Measurements from ENCODE around the gene LRCH3. TPM values are rescaled to one million over a fixed set of nuclear protein-coding genes. Genes with fewer than 3 reads are reported as not detected.

Gene LRCH3
- 32.4 and 95.0 TPM in 2 replicates for total RNA-seq (2012; rRNA removed)

DNA sequence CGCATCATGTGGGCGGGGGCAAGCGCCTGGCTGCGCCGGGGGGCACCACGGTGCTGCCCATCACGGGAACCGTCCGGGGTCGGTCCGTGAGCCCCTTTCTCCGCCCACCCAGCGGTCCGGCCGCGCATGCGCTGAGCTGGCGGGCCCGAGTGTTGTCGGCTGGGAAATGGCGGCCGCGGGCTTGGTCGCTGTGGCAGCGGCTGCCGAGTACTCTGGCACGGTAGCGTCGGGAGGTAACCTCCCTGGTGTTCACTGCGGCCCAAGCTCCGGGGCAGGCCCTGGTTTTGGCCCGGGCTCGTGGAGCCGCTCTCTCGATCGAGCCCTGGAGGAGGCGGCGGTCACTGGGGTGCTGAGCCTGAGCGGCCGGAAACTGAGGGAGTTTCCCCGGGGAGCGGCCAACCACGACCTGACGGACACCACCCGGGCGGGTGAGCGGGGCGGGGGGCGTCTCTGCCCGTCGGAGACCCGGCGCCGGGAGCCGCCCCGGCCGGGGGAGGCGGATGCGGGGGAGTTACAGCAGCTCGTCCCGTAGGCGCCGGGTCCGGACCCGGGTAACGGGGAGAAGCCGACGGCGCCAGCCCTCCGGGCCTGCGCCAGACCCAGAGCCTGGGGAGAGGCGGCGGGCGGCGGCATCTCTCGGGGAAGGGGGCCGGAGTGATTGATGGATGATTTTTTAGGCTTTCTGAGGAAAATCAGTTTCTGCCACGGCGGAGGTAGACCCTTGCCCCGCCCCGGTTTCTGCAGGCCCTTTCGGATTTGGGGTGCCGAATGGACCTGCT is at the start of gene LRCH3:
Gene LRCH3 (plus strand): TSS at position 142 of the 779 bp plus-strand sequence. CDS start 25 bp downstream, at position 167.
- Histone ChIP-seq H3K4me1 (ENCODE audit: control insufficient read depth, insufficient read depth, low read length) (peaks cover 31% of the 10 kb centered on the region), H3K9ac (ENCODE audit: low read depth, low read length) (peak within 1 kb of the TSS; percentile 96), H3K4me2 (ENCODE audit: low read length) (peak within 1 kb of the TSS; percentile 81), H3K9me3 (replicated peaks; ENCODE audit: low read length) (no peaks in the 10 kb centered on the region), H3K27me3 (ENCODE audit: control insufficient read depth, insufficient read depth, low read length) (no peaks in the 10 kb centered on the region), H3K36me3 (ENCODE audit: insufficient read depth, low read length) (peaks cover 7% of the 10 kb centered on the region), H3K4me3 (ENCODE audit: low read length) (peak within 1 kb of the TSS; percentile 88)

DNA sequence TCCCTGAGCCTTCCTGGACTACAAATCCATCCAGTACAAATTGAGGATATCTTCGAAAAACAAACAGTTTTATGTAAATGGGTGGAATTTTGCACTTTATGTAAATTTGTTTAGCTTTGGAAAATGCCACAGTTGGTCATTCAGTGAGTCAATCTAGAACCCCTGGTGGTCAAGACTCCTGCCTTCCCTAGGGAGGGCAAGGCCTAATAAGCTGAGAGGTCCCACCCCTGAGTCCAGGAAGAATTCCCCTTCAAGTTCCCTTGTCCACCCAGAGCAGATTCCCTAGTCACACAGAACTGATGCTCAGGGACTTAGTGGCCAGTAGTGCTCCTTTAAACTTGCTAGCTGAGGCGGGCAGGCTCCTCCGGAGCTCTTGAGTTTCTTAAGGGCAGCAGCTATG is 48.3 kb upstream of the LRCH3 start:
- Histone ChIP-seq H3K36me3 (ENCODE audit: insufficient read depth, low read length) (no peaks in the 10 kb centered on the region), H3K4me2 (ENCODE audit: low read length) (no peak overlapping the region), H3K9me3 (replicated peaks; ENCODE audit: low read length) (no peaks in the 10 kb centered on the region), H3K27me3 (ENCODE audit: control insufficient read depth, insufficient read depth, low read length) (no peaks in the 10 kb centered on the region), H3K9ac (ENCODE audit: low read depth, low read length) (no peak overlapping the region), H3K4me3 (ENCODE audit: low read length) (no peak overlapping the region), H3K4me1 (ENCODE audit: control insufficient read depth, insufficient read depth, low read length) (peaks cover under 1% of the 10 kb centered on the region)

DNA sequence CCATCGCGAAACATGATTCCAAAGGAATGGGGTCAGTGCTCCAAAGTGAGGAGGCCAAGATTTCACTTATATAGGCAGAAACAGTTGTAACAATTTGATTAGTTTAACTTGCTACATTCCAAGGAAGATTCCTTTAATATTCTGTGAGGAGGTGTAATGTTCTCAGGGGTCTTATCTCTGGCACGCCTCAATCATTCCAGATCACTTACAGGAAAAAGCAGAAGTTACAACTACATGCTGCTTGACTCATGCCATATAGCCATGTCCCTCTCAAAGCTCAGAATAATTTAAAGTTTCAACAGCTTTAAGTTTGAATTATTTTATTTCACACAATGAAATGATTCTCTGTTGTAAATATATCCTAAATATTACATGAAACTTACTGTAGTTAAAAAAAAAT is 44.8 kb upstream of the LRCH3 start:
- H3K9me3 ChIP-seq (replicated peaks; ENCODE audit: low read length), result no peaks in the 10 kb centered on the region
- no peak overlapping the region for H3K4me2 ChIP-seq (ENCODE audit: low read length)
- no peak overlapping the region for H3K9ac ChIP-seq (ENCODE audit: low read depth, low read length)
- peaks cover 9% of the 10 kb centered on the region for H3K4me1 ChIP-seq (ENCODE audit: control insufficient read depth, insufficient read depth, low read length)
- no peaks in the 10 kb centered on the region for H3K36me3 ChIP-seq (ENCODE audit: insufficient read depth, low read length)
- no peaks in the 10 kb centered on the region for H3K27me3 ChIP-seq (ENCODE audit: control insufficient read depth, insufficient read depth, low read length)
- no peak overlapping the region for H3K4me3 ChIP-seq (ENCODE audit: low read length)

DNA sequence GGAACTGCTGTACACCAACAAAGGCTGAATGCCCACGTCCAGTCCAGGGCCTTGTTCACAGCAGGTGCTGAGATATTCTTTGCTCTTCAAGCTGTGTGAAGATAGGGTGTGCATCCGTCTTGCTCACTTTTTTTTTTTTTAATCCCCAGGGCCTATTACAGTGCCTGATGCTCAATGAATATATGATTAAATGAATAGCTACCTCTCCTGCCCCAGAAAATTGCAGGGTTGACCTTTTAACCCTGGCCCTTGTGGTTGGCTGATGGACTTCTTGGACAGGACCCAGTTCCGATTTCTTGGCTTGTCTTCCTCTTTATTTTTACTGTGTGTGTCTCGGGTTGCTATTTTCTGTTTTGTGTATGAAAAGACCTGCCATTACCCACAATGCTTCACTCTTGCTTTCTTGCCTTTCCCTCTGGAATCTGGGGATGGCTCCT is 44.2 kb upstream of the LRCH3 start:
- Histone ChIP-seq H3K27me3 (ENCODE audit: control insufficient read depth, insufficient read depth, low read length) (no peaks in the 10 kb centered on the region), H3K36me3 (ENCODE audit: insufficient read depth, low read length) (no peaks in the 10 kb centered on the region), H3K4me2 (ENCODE audit: low read length) (no peak overlapping the region), H3K4me3 (ENCODE audit: low read length) (no peak overlapping the region), H3K9ac (ENCODE audit: low read depth, low read length) (no peak overlapping the region), H3K4me1 (ENCODE audit: control insufficient read depth, insufficient read depth, low read length) (peaks cover 12% of the 10 kb centered on the region), H3K9me3 (replicated peaks; ENCODE audit: low read length) (no peaks in the 10 kb centered on the region)

DNA sequence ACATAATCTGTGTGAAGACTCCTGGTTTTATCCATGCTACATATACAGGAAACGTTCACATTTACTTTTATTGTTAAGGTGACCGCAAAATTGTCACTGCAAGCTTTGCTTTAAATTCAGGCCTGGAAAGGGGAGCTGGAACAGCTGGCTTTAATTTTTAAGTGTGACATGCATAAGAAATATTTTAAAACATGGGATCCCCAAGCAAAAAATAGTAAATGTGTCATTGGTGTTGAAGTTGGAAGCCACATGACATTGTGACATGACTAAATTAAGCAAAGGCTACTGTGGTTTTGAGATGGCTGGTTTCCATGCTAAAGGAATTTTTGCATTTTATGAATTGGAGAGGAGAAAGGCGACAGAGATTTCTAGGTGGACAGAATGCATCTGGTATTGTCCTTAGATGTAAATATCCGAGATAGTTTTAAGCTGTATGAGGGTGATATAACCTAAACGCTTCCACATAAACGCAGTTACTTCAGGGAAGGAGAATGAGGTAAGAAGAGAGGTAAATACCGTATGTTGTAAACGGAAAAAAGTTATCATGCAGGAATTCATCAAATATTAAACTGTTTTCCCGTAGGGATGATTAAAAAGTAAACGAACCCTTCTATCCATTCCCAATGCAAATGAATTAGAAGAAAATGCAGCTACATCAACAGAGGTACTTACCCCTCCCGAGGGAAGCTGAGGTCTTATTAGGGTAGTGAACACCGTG is 42.3 kb upstream of the LRCH3 start:
- Histone ChIP-seq H3K36me3 (ENCODE audit: insufficient read depth, low read length) (no peaks in the 10 kb centered on the region), H3K9me3 (replicated peaks; ENCODE audit: low read length) (no peaks in the 10 kb centered on the region), H3K9ac (ENCODE audit: low read depth, low read length) (peak overlapping the region; percentile 89), H3K4me3 (ENCODE audit: low read length) (peak overlapping the region; percentile 88), H3K27me3 (ENCODE audit: control insufficient read depth, insufficient read depth, low read length) (no peaks in the 10 kb centered on the region), H3K4me1 (ENCODE audit: control insufficient read depth, insufficient read depth, low read length) (peaks cover 17% of the 10 kb centered on the region), H3K4me2 (ENCODE audit: low read length) (peak overlapping the region; percentile 98)

DNA sequence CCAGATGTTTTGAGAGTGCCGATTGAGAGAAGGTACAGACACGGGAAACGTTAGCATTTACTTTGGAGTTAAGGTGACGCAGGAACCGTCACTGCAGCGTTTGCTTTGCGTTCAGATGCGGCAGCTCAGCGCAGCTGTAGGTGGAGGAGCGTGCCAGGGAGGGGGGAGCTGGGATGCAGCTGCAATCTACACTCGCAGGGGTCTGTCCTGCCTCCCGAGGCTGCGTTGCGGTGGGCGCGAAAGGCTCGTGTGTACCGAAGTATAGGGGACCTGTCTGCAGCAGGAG is 41.8 kb upstream of the LRCH3 start:
- no peaks in the 10 kb centered on the region for H3K27me3 ChIP-seq (ENCODE audit: control insufficient read depth, insufficient read depth, low read length)
- no peaks in the 10 kb centered on the region for H3K9me3 ChIP-seq (replicated peaks; ENCODE audit: low read length)
- H3K9ac ChIP-seq (ENCODE audit: low read depth, low read length), result peak overlapping the region; percentile 89
- peak overlapping the region; percentile 98 for H3K4me2 ChIP-seq (ENCODE audit: low read length)
- peaks cover 17% of the 10 kb centered on the region for H3K4me1 ChIP-seq (ENCODE audit: control insufficient read depth, insufficient read depth, low read length)
- H3K36me3 ChIP-seq (ENCODE audit: insufficient read depth, low read length), result no peaks in the 10 kb centered on the region
- H3K4me3 ChIP-seq (ENCODE audit: low read length), result peak overlapping the region; percentile 88

DNA sequence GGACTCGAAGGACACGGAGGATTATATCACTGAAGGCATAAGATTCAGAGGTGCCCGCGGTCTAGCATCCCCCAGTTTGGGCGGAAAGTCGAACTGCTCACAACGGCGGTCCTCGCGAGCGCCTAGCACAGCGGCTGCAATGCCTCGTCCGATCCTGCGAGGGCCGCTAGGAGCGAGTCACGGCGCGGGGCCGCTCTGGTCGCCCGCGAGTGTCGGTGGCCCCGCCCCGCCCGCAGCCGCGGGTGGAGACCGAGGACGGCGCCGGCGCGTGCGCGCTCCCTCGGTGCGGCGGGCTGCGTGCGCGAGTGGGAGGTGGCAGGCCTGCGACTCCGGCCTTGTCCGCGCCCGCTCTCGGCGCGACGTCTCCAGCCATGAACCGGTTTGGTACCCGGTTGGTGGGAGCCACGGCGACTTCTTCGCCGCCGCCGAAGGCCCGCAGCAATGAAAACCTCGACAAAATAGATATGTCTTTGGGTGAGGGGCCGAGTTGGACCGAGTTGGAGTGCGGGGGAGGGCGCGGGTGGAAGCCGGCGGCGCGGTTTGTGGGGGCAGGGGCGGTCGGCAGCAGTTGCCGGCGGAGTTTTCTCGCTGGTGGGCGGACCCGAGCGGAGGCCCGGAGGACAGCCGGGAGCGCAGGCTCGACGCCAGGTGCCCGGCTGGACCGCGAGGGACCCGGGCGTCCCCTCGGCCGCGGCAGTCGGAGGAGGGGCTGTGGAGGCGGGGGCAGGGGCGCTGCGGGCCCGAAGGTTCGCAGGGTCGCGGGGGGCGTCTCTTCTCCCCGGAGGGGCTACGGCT is 41.3 kb upstream of the LRCH3 start, which contains the start of gene FYTTD1:
Gene FYTTD1 (plus strand): TSS at position 283 of the 795 bp plus-strand sequence. CDS start 89 bp downstream, at position 372.
- Histone ChIP-seq H3K9me3 (replicated peaks; ENCODE audit: low read length) (no peaks in the 10 kb centered on the region), H3K4me2 (ENCODE audit: low read length) (peak within 1 kb of the TSS; percentile 98), H3K4me1 (ENCODE audit: control insufficient read depth, insufficient read depth, low read length) (peaks cover 17% of the 10 kb centered on the region), H3K9ac (ENCODE audit: low read depth, low read length) (peak within 1 kb of the TSS; percentile 89), H3K36me3 (ENCODE audit: insufficient read depth, low read length) (no peaks in the 10 kb centered on the region), H3K4me3 (ENCODE audit: low read length) (peak within 1 kb of the TSS; percentile 88), H3K27me3 (ENCODE audit: control insufficient read depth, insufficient read depth, low read length) (no peaks in the 10 kb centered on the region)

DNA sequence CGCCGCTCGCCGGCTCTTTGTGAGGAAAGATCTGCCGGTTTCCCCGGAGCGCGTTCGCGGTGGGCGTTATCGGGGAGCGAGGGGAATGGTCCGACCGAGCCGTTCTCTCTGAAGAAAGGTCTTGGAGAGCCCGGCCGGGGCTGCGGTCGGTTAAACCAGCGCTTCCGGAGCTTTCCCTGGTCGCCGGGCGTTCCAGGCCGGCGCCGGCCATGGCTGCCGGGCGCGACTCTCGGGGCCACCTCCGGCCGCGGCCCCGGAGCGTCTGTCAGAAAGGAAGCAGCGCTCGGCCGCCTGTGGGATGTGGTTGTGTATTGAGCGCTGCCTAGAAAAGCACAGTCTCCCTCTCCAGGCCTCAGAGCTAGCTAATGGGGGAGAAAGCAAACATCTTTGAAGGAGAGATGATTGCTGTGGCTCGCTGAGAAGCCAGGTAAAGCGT is 40.6 kb upstream of the LRCH3 start:
- H3K9ac ChIP-seq (ENCODE audit: low read depth, low read length), result peak overlapping the region; percentile 89
- peaks cover 17% of the 10 kb centered on the region for H3K4me1 ChIP-seq (ENCODE audit: control insufficient read depth, insufficient read depth, low read length)
- H3K4me2 ChIP-seq (ENCODE audit: low read length), result peak overlapping the region; percentile 98
- H3K9me3 ChIP-seq (replicated peaks; ENCODE audit: low read length), result no peaks in the 10 kb centered on the region
- H3K4me3 ChIP-seq (ENCODE audit: low read length), result peak overlapping the region; percentile 88
- no peaks in the 10 kb centered on the region for H3K36me3 ChIP-seq (ENCODE audit: insufficient read depth, low read length)
- no peaks in the 10 kb centered on the region for H3K27me3 ChIP-seq (ENCODE audit: control insufficient read depth, insufficient read depth, low read length)

DNA sequence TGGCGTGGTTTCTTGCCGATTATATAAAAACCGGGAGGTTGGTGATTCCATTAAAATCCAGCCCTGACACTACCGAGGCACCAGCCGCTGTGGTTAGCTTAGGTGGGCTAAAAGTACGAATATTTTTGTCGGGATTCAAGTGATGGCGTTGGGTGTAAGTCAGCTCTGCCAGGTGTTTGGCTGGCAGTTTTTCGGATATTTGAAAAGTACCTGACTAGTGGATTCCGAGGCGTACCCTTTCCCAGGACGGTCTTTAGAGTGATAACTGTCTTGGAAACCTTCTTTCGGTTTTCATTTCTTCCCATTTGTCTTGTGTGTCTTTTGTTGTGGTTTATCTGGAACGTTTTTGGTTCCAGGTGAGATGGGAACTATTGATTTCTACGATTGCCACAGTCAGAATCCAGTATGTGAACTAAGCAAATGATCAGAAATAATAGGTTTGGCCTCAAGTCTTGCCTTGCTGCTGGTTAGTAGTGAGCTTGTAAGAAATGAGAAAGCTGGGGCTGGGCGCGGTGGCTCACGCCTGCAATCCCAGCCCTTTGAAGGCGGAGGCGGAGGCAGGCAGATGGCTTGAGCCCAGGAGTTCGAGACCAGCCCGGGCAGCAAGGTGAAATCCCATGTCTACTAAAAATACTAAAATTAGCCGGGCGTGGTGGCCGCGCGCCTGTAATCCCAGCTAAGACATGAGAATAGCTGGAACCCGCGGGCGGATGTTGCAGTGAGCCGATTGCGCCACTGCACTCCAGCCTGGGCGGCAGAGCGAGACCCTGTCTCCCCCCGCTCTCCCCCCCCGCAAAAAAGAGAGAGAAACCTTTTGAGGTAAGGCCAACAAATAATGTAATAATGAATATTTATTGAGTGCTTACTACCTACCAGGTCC is 40.0 kb upstream of the LRCH3 start:
- Histone ChIP-seq H3K9ac (ENCODE audit: low read depth, low read length) (peak overlapping the region; percentile 89), H3K27me3 (ENCODE audit: control insufficient read depth, insufficient read depth, low read length) (no peaks in the 10 kb centered on the region), H3K4me2 (ENCODE audit: low read length) (peak overlapping the region; percentile 98), H3K9me3 (replicated peaks; ENCODE audit: low read length) (no peaks in the 10 kb centered on the region), H3K4me1 (ENCODE audit: control insufficient read depth, insufficient read depth, low read length) (peaks cover 17% of the 10 kb centered on the region), H3K4me3 (ENCODE audit: low read length) (peak overlapping the region; percentile 88), H3K36me3 (ENCODE audit: insufficient read depth, low read length) (no peaks in the 10 kb centered on the region)

DNA sequence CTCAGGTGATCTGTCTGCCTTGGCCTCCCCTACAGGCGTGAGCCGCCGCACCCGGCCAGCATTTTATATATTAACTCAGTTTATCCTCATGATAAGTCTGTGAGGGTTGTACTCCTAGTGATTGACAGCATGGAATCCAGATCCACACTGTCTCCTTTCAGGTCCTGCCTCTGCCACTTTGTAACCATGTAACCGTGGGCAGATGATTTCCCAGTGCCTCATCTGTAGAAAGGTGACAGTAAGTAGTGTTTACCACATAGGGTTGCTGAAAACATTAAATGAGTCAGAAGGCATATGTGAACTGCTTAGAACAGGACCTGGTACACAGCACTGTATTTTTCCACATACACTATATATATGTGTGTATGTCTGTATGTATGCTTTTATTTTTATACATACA is 38.9 kb upstream of the LRCH3 start:
- no peaks in the 10 kb centered on the region for H3K9me3 ChIP-seq (replicated peaks; ENCODE audit: low read length)
- peaks cover 17% of the 10 kb centered on the region for H3K4me1 ChIP-seq (ENCODE audit: control insufficient read depth, insufficient read depth, low read length)
- peaks cover 5% of the 10 kb centered on the region for H3K36me3 ChIP-seq (ENCODE audit: insufficient read depth, low read length)
- peak overlapping the region; percentile 98 for H3K4me2 ChIP-seq (ENCODE audit: low read length)
- peak overlapping the region; percentile 88 for H3K4me3 ChIP-seq (ENCODE audit: low read length)
- no peaks in the 10 kb centered on the region for H3K27me3 ChIP-seq (ENCODE audit: control insufficient read depth, insufficient read depth, low read length)
- peak overlapping the region; percentile 10 for H3K9ac ChIP-seq (ENCODE audit: low read depth, low read length)

Data from skeletal muscle satellite cell (primary cell).